Endothelial cell of umbilical vein (primary cell): ENCODE measurements around the gene ATP2B2.

ENCODE experiments used
- CTCF ChIP-seq, 2 donors: IDR thresholded peaks; 1 replicate in 1 of 2; 2 replicates in 1 of 2; pipeline ENCODE4 v1.5.1; 2011; ENCODE audit warnings: low read length in 2 of 2, mild to moderate bottlenecking in 2 of 2, moderate library complexity in 2 of 2, control low read depth in 1 of 2, inconsistent platforms in 1 of 2, low read depth in 1 of 2; ENCODE audit not compliant: insufficient read depth in 1 of 2; ENCODE audit errors: extremely low read depth in 1 of 2
- EZH2 ChIP-seq: IDR thresholded peaks from 2 replicates; pipeline ENCODE4 v1.6.1; 2012; ENCODE audit warnings: borderline replicate concordance, low read depth, mild to moderate bottlenecking, moderate library complexity, low read length, inconsistent platforms; ENCODE audit not compliant: severe bottlenecking
- FOS ChIP-seq: IDR thresholded peaks from 2 replicates; pipeline ENCODE4 v1.6.1; 2011; ENCODE audit warnings: mild to moderate bottlenecking, low read length, moderate library complexity, borderline replicate concordance; ENCODE audit not compliant: insufficient read depth
- GATA2 ChIP-seq: IDR thresholded peaks from 2 replicates; pipeline ENCODE4 v1.7.0; 2011; ENCODE audit warnings: low read depth, mild to moderate bottlenecking, moderate library complexity, mixed read lengths, low read length; ENCODE audit not compliant: insufficient read length, insufficient read depth
- JUN ChIP-seq: IDR thresholded peaks from 2 replicates; pipeline ENCODE4 v1.6.1; 2011; ENCODE audit warnings: borderline replicate concordance, low read depth; ENCODE audit not compliant: insufficient read length, insufficient read depth
- MAX ChIP-seq: IDR thresholded peaks from 2 replicates; pipeline ENCODE4 v1.6.1; 2011; ENCODE audit not compliant: insufficient read depth, insufficient read length
- MYC ChIP-seq: IDR thresholded peaks from one replicate; pipeline ENCODE4 v1.6.1; 2011; ENCODE audit warnings: mild to moderate bottlenecking, low read depth, low read length
- POLR2A ChIP-seq: IDR thresholded peaks from 2 replicates; pipeline ENCODE4 v1.6.1; 2012; ENCODE audit warnings: low read depth, mild to moderate bottlenecking, control low read depth, low read length
- POLR2AphosphoS5 ChIP-seq: IDR thresholded peaks from 2 replicates; pipeline ENCODE4 v1.6.1; 2012; ENCODE audit warnings: low read depth, mild to moderate bottlenecking, control low read depth, low read length, moderate library complexity; ENCODE audit not compliant: insufficient read depth

- TF ChIP-seq CTCF (IDR thresholded peaks at IDR 0.05; ENCODE audit: extremely low read depth in 1 of 2, insufficient read depth in 1 of 2, low read depth in 1 of 2, low read length in 2 of 2) (no peak), JUN (no peak), EZH2 (no peak), POLR2A (no peak), MAX (no peak), MYC (no peak), POLR2AphosphoS5 (no peak), FOS (no peak), GATA2 (no peak)
These were observed 141.5 kb downstream of the ATP2B2 start for GRCh38 chr3:10363935-10364334.
